Vagina (tissue), 2 donors: ENCODE results near the gene GABBR2. TPM values are rescaled to one million over a fixed set of nuclear protein-coding genes. Genes with fewer than 3 reads are reported as not detected.

ENCODE experiments used
- DNase-seq, 2 donors: peaks; one replicate each; pipeline ENCODE4 v3.0.0-alpha.2; 2017; ENCODE audit errors: extremely low spot score in 2 of 2
- H3K27ac ChIP-seq: fragments of 200-600 bp; sonication (generic); one replicate; pipeline ENCODE4 v1.5.1; 2019
- H3K27me3 ChIP-seq: fragments of 200-600 bp; sonication (generic); one replicate; pipeline ENCODE4 v1.5.1; 2019
- H3K36me3 ChIP-seq, 2 donors: fragments of 200-600 bp; sonication (generic); one replicate each; pipeline ENCODE4 v1.5.1; 2017 to 2019
- H3K4me1 ChIP-seq: fragments of 200-600 bp; sonication (generic); one replicate; pipeline ENCODE4 v1.5.1; 2019
- H3K4me3 ChIP-seq, 2 donors: fragments of 200-600 bp; sonication (generic); 1 replicate in 1 of 2; 2 replicates in 1 of 2; pipeline ENCODE4 v1.5.1; 2016 to 2019
- H3K9me3 ChIP-seq: fragments of 200-600 bp; sonication (generic); one replicate; pipeline ENCODE4 v1.5.1; 2019
- POLR2A ChIP-seq, 2 donors: fragments of 450-650 bp; IDR thresholded peaks; one replicate each; pipeline ENCODE4 v1.6.1; 2017; ENCODE audit warnings: antibody characterized with exemption in 2 of 2, mild to moderate bottlenecking in 2 of 2, moderate library complexity in 2 of 2
- POLR2AphosphoS5 ChIP-seq, 2 donors: sonication (generic); formaldehyde crosslinking; IDR thresholded peaks; one replicate each; pipeline ENCODE4 v1.9.0; 2017; ENCODE audit warnings: antibody characterized with exemption in 2 of 2, mild to moderate bottlenecking in 2 of 2, low read depth in 1 of 2; ENCODE audit not compliant: insufficient read depth in 1 of 2
- intact Hi-C: fragments of 100-400 bp; cut with DNase I; formaldehyde crosslinking; loops from one replicate; pipeline ENCODE4 v1.15.1; 2023
- total RNA-seq: library from RNA; depleted of rRNA; stranded (reverse); fragments of >200 nt; gene quantifications from one replicate; pipeline ENCODE4 v1.2.3, GENCODE V29; 2016
- TF ChIP-seq, protein P1 (sequence below), 3 experiments: fragments of 450-650 bp in 2 of 3; fragments of 200-600 bp in 1 of 3; sonication (generic) in 1 of 3; IDR thresholded peaks; one replicate each; pipeline ENCODE4 v1.5.1; 2017 to 2019; ENCODE audit warnings: antibody characterized with exemption in 3 of 3, mild to moderate bottlenecking in 2 of 3, moderate library complexity in 2 of 3

The GABBR2 gene
- total RNA-seq, 1 donor from 2014 or later, result not detected

DNA sequence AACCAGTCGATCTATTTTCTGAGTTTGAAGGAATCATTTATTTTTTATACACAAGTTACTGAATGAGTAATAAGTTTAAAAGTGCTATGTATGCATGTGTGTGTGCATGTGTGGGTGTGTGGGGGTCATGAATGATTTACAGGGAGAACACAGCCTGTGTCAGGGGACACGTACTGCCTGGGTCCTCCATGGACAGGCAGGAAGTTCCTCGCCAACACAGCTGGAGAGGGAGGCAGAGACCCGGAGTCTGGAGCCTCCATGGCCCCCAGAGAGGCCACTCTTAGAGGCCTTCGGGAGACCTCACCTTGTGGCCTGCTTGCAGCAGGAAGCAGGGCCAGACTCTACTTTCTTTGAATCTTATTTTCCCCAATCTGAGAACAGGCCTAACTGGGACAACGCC lies 144.7 kb downstream of the GABBR2 start:
- peak; percentile 34 to 56 for DNase-seq
- intact Hi-C loops, result no loop called here
- Histone ChIP-seq H3K4me1 (no peaks in the 10 kb centered on the region), H3K27me3 (no peaks in the 10 kb centered on the region), H3K9me3 (no peaks in the 10 kb centered on the region), H3K27ac (no peak overlapping the region), H3K4me3 (no peak overlapping the region), H3K36me3 (no peaks in the 10 kb centered on the region)
- TF ChIP-seq POLR2AphosphoS5 (IDR thresholded peaks at IDR 0.05; ENCODE audit: insufficient read depth in 1 of 2, low read depth in 1 of 2) (no peak), POLR2A (IDR thresholded peaks at IDR 0.05) (no peak)
- TF ChIP-seq, protein P1, sequence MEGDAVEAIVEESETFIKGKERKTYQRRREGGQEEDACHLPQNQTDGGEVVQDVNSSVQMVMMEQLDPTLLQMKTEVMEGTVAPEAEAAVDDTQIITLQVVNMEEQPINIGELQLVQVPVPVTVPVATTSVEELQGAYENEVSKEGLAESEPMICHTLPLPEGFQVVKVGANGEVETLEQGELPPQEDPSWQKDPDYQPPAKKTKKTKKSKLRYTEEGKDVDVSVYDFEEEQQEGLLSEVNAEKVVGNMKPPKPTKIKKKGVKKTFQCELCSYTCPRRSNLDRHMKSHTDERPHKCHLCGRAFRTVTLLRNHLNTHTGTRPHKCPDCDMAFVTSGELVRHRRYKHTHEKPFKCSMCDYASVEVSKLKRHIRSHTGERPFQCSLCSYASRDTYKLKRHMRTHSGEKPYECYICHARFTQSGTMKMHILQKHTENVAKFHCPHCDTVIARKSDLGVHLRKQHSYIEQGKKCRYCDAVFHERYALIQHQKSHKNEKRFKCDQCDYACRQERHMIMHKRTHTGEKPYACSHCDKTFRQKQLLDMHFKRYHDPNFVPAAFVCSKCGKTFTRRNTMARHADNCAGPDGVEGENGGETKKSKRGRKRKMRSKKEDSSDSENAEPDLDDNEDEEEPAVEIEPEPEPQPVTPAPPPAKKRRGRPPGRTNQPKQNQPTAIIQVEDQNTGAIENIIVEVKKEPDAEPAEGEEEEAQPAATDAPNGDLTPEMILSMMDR (IDR thresholded peaks at IDR 0.05), result no peak

DNA sequence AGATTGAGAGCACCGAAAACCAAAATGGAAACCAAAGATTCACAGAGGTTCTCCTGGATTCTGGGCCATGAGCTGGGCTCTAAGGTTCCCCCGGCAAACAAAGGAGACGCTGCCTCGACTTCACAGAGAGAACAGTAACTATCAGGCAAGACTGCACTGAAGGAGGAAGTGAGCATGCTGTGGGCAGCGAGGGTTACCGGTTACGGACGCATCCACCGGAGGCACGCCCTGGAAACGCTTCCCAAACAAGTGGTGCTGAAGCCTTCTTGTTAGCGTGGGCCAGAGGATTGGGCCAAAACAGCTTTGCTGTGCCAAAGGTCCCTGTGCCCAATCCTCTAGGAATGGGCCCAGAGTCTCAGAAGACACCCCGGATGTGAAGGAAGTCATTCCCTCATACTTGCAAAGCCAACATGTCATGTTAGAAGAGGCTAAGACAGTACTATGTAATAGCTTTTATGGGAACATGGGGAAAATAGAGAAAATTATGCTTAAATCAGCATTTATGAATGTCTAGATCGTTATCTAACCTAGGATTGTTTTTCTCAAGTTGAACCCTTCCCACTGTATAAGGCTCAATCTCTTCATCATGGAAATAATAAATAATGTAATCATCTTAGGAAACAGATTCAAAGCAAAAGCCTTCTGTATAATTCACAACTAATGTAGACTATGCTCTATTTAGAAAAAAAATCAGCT lies 145.4 kb downstream of the GABBR2 start:
- intact Hi-C loops, result no loop called here

DNA sequence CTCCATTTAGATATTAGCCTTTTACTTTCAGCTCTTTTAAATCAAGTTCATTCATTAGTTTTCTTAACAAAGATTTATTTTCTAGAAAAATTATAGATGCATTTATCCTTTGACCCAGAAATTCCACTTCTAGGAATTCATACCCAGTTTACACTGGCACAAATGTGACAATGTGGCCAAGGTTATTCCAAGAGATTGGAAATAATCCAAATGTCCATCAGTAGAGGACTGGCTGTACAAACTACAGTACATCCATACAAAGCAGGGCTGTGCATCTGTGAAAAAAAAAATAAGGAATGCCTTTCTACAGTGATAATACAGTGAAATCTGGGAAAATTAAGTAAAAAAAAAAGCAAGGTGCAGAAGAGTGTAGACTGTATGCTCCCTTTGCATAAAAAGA lies 149.2 kb downstream of the GABBR2 start:
- no peaks in the 10 kb centered on the region for H3K9me3 ChIP-seq
- TF ChIP-seq, protein P1 (IDR thresholded peaks at IDR 0.05), result no peak
- TF ChIP-seq POLR2AphosphoS5 (IDR thresholded peaks at IDR 0.05; ENCODE audit: insufficient read depth in 1 of 2, low read depth in 1 of 2) (no peak), POLR2A (IDR thresholded peaks at IDR 0.05) (no peak)
- H3K36me3 ChIP-seq, result no peaks in the 10 kb centered on the region
- H3K27ac ChIP-seq, result no peak overlapping the region
- no peak overlapping the region for H3K4me3 ChIP-seq
- intact Hi-C loops, result no loop called here
- no peaks in the 10 kb centered on the region for H3K4me1 ChIP-seq
- H3K27me3 ChIP-seq, result no peaks in the 10 kb centered on the region
- no peak for DNase-seq

More for the DNA sequence above, 145.4 kb downstream of the GABBR2 start:
- H3K4me3 ChIP-seq, result no peak overlapping the region
- H3K36me3 ChIP-seq, result no peaks in the 10 kb centered on the region
- no peak overlapping the region for H3K27ac ChIP-seq
- H3K27me3 ChIP-seq, result no peaks in the 10 kb centered on the region
- no peaks in the 10 kb centered on the region for H3K4me1 ChIP-seq
- H3K9me3 ChIP-seq, result no peaks in the 10 kb centered on the region
- DNase-seq, result peak; percentile 25 to 80
- TF ChIP-seq, protein P1 (IDR thresholded peaks at IDR 0.05), result no peak
- TF ChIP-seq POLR2AphosphoS5 (IDR thresholded peaks at IDR 0.05; ENCODE audit: insufficient read depth in 1 of 2, low read depth in 1 of 2) (no peak), POLR2A (IDR thresholded peaks at IDR 0.05) (no peak)

DNA sequence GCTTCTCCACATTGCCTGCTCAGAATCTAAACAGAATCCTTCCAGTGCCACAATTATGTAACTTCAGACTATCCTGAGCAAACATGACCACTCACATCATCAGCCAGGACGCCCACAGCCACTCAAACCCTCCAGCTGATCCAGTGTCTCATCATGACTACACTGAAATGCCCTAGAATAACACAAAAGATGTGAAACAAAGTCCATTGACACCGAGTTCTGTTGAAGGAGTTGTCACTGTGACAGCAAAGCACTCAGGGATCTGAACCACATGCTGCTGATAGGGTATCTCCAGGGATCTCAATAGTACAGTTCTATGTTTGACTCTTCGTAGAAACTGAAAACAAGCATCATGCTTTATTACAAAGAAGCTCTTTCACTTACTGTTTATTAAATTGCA lies 150.2 kb downstream of the GABBR2 start:
- DNase-seq, result no peak
- TF ChIP-seq, protein P1 (IDR thresholded peaks at IDR 0.05), result no peak
- TF ChIP-seq POLR2A (IDR thresholded peaks at IDR 0.05), result no peak
- no peak for TF ChIP-seq POLR2AphosphoS5 (IDR thresholded peaks at IDR 0.05; ENCODE audit: insufficient read depth in 1 of 2, low read depth in 1 of 2)
- H3K27ac ChIP-seq, result no peak overlapping the region
- H3K4me3 ChIP-seq, result no peak overlapping the region
- H3K27me3 ChIP-seq, result no peaks in the 10 kb centered on the region
- H3K36me3 ChIP-seq, result no peaks in the 10 kb centered on the region
- no peaks in the 10 kb centered on the region for H3K4me1 ChIP-seq
- H3K9me3 ChIP-seq, result no peaks in the 10 kb centered on the region
- intact Hi-C loops, result no loop called here

DNA sequence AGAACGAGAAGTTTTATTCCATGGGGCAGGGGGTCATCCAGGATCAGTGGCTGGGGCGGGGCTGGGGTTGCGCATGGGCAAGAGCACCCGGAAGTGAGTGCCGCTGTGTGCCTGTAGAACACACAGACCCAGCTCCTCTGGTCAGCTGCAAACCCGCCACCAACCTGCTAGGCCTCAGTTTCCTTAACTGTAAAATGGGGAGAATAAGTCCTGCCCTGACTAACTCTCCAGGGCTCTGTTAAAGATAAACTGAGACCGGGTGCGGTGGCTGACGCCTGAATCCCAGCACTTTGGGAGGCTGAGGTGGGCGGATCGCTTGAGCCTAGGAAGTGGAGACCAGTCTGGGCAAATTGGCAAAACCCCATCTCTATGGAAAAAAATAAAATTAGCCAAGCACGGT lies 152.2 kb downstream of the GABBR2 start:
- intact Hi-C loops, result no loop called here
- peak in 1 of 2 donors; percentile 52 for DNase-seq
- Histone ChIP-seq H3K36me3 (no peaks in the 10 kb centered on the region), H3K27me3 (no peaks in the 10 kb centered on the region), H3K4me3 (no peak overlapping the region), H3K9me3 (no peaks in the 10 kb centered on the region), H3K27ac (no peak overlapping the region), H3K4me1 (no peaks in the 10 kb centered on the region)
- TF ChIP-seq POLR2AphosphoS5 (IDR thresholded peaks at IDR 0.05; ENCODE audit: insufficient read depth in 1 of 2, low read depth in 1 of 2), result no peak
- TF ChIP-seq, protein P1 (IDR thresholded peaks at IDR 0.05), result no peak
- TF ChIP-seq POLR2A (IDR thresholded peaks at IDR 0.05), result no peak
